ENCODE data around the gene GHRL. TPM values are rescaled to one million over a fixed set of nuclear protein-coding genes. Genes with fewer than 3 reads are reported as not detected.

GHRL gene
- total RNA-seq, 1 experiment from 2014 or later, result not detected

DNA sequence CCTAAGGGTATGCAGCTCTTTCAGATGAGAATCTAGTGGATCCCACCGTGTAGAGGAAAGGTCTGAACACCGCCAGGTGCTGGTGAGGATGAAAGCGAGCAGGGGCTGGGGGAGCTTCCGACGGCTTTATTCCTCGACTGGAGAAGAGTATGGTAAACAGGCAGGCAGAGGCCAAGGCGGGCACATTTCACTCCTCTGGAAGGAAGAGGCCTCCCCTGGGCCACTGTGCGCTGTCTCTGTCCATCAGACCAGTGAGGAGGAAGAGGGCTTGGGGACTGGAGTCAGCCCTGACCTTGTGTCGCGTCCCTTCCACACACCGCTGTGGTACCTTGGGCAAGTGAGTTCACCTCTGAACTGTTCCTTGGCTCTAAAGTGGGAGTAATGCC, 4.2 kb downstream of the GHRL start:
- no peak overlapping the region for H3K27ac ChIP-seq (ENCODE audit: low read length)
- in situ Hi-C loops (cut with HindIII; ENCODE audit: low pct_unique_long_range_greater_than_20kb, low sequenced_read_pairs), result no loop called here
- CTCF ChIA-PET, result no interaction called here

DNA sequence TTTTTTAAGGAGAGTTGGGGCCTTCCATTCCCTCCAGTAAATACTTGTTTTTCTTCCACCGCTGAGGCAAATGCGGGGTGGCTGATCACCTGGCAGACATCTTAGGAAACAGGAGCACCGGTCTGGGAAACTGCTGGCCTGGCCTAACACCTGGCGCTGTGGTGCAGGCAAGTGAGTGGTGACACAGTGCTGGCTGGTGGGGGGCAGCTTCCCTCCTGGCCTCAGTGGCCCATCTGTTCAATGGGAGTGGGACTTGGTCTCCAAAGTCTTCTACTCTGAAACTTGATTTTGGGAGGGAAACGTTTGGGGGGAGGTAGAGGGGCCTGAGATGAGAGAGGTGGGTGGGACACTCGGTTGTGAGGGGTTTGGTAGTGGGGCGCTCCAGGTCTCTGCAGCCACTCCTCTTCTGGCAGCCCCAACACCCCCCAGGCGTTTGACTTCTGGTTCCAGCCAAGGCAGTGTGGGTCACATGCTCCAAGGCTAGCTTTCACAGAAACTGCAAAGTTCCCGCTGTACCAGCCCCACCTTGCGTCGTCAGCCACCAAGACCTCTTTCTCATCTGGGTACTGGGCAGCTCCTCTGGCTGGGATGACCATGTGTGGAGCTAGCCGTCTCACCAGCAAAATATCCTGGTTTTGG, 4.7 kb downstream of the GHRL start:
- no peaks in the 10 kb centered on the region for H3K4me1 ChIP-seq (ENCODE audit: control insufficient read depth, insufficient read depth, low read length)
- H3K36me3 ChIP-seq (ENCODE audit: control insufficient read depth, insufficient read depth, low read length), result peaks cover 5% of the 10 kb centered on the region; the same call in 1 of the 2 replicates
- ChIA-PET POLR2A (no interaction called here), CTCF (no interaction called here)
- H3K27ac ChIP-seq (ENCODE audit: low read length), result no peak overlapping the region
- no peak for DNase-seq (ENCODE audit: low read depth, low spot score)
- no TSS peak for BruUV-seq (replicated peaks)
- TF ChIP-seq, protein P1, sequence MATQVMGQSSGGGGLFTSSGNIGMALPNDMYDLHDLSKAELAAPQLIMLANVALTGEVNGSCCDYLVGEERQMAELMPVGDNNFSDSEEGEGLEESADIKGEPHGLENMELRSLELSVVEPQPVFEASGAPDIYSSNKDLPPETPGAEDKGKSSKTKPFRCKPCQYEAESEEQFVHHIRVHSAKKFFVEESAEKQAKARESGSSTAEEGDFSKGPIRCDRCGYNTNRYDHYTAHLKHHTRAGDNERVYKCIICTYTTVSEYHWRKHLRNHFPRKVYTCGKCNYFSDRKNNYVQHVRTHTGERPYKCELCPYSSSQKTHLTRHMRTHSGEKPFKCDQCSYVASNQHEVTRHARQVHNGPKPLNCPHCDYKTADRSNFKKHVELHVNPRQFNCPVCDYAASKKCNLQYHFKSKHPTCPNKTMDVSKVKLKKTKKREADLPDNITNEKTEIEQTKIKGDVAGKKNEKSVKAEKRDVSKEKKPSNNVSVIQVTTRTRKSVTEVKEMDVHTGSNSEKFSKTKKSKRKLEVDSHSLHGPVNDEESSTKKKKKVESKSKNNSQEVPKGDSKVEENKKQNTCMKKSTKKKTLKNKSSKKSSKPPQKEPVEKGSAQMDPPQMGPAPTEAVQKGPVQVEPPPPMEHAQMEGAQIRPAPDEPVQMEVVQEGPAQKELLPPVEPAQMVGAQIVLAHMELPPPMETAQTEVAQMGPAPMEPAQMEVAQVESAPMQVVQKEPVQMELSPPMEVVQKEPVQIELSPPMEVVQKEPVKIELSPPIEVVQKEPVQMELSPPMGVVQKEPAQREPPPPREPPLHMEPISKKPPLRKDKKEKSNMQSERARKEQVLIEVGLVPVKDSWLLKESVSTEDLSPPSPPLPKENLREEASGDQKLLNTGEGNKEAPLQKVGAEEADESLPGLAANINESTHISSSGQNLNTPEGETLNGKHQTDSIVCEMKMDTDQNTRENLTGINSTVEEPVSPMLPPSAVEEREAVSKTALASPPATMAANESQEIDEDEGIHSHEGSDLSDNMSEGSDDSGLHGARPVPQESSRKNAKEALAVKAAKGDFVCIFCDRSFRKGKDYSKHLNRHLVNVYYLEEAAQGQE (IDR thresholded peaks at IDR 0.05; ENCODE audit: insufficient read depth in 1 of 2, low read depth in 2 of 2, low read length in 1 of 2), result no peak
- TF ChIP-seq POLR2AphosphoS5 (IDR thresholded peaks at IDR 0.05; ENCODE audit: low read depth, low read length) (no peak), TCF7L2 (IDR thresholded peaks at IDR 0.05; ENCODE audit: low read depth, low read length) (no peak), SIN3A (IDR thresholded peaks at IDR 0.05; ENCODE audit: borderline replicate concordance, insufficient read depth, low read depth, low read length) (no peak)
- TF ChIP-seq, protein P2, sequence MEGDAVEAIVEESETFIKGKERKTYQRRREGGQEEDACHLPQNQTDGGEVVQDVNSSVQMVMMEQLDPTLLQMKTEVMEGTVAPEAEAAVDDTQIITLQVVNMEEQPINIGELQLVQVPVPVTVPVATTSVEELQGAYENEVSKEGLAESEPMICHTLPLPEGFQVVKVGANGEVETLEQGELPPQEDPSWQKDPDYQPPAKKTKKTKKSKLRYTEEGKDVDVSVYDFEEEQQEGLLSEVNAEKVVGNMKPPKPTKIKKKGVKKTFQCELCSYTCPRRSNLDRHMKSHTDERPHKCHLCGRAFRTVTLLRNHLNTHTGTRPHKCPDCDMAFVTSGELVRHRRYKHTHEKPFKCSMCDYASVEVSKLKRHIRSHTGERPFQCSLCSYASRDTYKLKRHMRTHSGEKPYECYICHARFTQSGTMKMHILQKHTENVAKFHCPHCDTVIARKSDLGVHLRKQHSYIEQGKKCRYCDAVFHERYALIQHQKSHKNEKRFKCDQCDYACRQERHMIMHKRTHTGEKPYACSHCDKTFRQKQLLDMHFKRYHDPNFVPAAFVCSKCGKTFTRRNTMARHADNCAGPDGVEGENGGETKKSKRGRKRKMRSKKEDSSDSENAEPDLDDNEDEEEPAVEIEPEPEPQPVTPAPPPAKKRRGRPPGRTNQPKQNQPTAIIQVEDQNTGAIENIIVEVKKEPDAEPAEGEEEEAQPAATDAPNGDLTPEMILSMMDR (IDR thresholded peaks at IDR 0.05), result no peak
- no peaks in the 10 kb centered on the region for H3K27me3 ChIP-seq (ENCODE audit: control insufficient read depth, insufficient read depth, low read length)
- H3K9me3 ChIP-seq (ENCODE audit: control insufficient read depth, insufficient read depth, low read depth, low read length), result no peaks in the 10 kb centered on the region
- no peak overlapping the region for H3K4me3 ChIP-seq (ENCODE audit: low read depth in 2 of 2, low read length in 2 of 2)
- in situ Hi-C loops (cut with HindIII; ENCODE audit: low pct_unique_long_range_greater_than_20kb, low sequenced_read_pairs) (no loop called here), intact Hi-C loops (cut with micrococcal nuclease; ENCODE audit: unreplicated experiment) (no loop called here)
- no peak for ATAC-seq

More for the DNA sequence above, 4.2 kb downstream of the GHRL start:
- H3K4me3 ChIP-seq (ENCODE audit: low read depth in 2 of 2, low read length in 2 of 2), result no peak overlapping the region
- H3K9me3 ChIP-seq (ENCODE audit: control insufficient read depth, insufficient read depth, low read depth, low read length), result no peaks in the 10 kb centered on the region
- BruUV-seq (replicated peaks), result no TSS peak
- DNase-seq (ENCODE audit: low read depth, low spot score), result no peak
- peaks cover 2% of the 10 kb centered on the region; the same call in 1 of the 2 replicates for H3K36me3 ChIP-seq (ENCODE audit: control insufficient read depth, insufficient read depth, low read length)
- no peak for ATAC-seq
- TF ChIP-seq, protein P2 (IDR thresholded peaks at IDR 0.05), result no peak
- TF ChIP-seq SIN3A (IDR thresholded peaks at IDR 0.05; ENCODE audit: borderline replicate concordance, insufficient read depth, low read depth, low read length) (no peak), POLR2AphosphoS5 (IDR thresholded peaks at IDR 0.05; ENCODE audit: low read depth, low read length) (no peak), TCF7L2 (IDR thresholded peaks at IDR 0.05; ENCODE audit: low read depth, low read length) (no peak)
- TF ChIP-seq, protein P1 (IDR thresholded peaks at IDR 0.05; ENCODE audit: insufficient read depth in 1 of 2, low read depth in 2 of 2, low read length in 1 of 2), result no peak
- no peaks in the 10 kb centered on the region for H3K27me3 ChIP-seq (ENCODE audit: control insufficient read depth, insufficient read depth, low read length)
- no peaks in the 10 kb centered on the region for H3K4me1 ChIP-seq (ENCODE audit: control insufficient read depth, insufficient read depth, low read length)
- intact Hi-C loops (cut with micrococcal nuclease; ENCODE audit: unreplicated experiment), result no loop called here
- POLR2A ChIA-PET, result no interaction called here

Data from Panc1 (cell line).